GM21529 (cell line): ENCODE measurements around the gene LONP2.
"Not testable (repeated sequence)": the region's sequence is repeated elsewhere in the genome, so short reads cannot be mapped to it uniquely, and the experiment has no call there.

Source experiments
- ATAC-seq: cut with Tn5 transposase; IDR thresholded peaks from one replicate; pipeline ENCODE4 v1.9.1; 2021; ENCODE audit not compliant: unreplicated experiment

LONP2 gene

DNA sequence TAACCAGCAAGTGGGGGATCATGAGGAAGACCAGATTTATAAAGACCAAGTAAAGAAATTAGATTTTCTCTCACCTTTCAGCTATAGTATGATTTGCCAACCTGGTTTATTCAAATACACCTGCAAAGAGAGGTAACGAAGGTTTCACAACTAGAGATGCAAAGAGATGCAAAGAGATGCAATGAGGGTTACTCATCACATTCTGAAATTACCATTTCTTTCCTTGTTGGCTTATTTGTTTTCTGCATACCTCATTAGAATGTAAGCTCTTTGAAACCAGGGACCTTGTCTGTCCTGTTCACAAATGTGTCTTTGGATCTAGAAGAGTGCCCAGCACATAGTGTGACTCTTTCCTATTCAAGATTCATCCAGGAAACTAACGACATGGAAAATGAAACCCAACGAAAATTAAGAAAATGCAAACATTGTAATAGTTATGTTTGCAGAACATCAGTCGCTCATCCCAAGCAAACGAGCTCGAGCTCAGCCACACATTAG lies 9.0 kb upstream of the LONP2 start:
- no peak for ATAC-seq

DNA sequence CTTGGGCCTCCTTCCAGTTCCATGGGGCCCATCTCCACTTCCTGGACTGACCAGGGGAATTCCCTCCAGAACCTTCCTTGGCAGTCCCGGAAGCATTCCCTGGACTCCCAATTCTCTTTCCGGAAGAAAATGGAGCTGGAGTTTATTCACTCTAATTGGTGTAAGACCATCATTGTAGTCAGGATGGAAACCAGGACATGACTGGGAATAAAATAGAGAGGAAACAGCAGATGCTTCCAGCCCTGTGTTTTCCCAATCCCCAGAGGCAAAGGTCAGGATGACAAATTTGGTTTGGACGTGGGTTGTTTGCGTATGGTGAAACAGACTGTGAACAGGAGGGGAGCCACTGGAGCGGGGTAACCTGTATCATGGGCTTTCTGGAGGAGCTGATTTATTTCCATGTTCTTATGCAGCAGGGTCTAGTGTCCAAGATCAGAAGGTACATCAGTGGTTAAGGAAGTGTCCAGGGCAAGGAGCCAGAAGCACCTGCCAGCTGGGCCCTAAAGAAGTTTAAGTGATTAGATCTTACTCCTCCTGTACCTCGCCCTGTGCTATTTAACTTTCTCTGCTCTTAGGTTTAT lies 8.5 kb upstream of the LONP2 start:
- ATAC-seq: no peak

DNA sequence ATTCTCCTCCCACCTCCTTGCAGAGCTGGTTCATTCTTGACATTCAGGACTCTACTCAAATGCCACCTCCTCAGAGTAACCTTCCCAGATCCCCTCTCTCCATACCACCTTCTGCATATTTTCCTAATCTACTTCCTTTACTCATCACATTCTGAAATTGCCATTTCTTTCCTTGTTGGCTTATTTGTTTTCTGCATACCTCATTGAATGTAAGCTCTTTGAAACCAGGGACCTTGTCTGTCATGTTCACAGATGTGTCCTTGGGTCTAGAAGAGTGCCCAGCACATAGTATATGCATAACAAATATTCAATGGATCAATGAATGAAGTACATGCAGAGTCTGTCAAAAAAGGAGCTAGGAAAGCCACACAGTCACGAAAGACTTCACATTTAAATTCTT lies 7.8 kb upstream of the LONP2 start:
- no peak for ATAC-seq

DNA sequence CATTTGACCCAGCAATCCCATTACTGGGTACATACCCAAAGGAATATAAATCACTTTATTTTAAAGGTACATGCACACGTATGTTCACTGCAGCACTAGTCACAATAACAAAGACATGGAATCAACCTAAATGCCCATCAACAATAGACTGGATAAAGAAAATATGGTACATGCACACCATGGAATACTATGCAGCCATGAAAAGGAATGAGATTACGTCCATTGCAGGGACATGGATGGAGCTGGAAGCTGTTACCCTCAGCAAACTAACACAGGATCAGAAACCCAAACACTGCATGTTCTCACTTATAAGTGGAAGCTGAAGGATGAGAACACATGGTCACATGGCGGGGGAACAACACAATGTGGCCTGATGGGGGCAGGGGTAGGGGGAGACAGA lies 4.0 kb upstream of the LONP2 start:
- not testable (repeated sequence) for ATAC-seq

DNA sequence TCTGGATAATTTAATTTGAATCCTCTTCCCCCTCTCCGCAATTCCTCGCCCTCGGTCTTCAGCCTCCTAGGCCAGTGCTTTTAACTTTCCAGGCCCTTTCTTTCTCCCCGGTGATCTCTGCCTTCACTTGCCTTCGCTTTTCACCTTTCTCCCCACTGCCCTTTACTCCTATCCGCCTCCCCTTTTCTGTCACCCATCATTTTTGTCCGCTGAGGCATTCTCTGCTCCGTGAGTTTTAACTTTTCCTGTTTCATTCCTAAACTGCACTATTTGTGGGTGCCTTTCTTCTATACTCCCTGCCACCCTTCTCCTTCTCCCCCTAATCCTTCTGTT lies 729 bp downstream of the LONP2 start:
- ATAC-seq: no peak

DNA sequence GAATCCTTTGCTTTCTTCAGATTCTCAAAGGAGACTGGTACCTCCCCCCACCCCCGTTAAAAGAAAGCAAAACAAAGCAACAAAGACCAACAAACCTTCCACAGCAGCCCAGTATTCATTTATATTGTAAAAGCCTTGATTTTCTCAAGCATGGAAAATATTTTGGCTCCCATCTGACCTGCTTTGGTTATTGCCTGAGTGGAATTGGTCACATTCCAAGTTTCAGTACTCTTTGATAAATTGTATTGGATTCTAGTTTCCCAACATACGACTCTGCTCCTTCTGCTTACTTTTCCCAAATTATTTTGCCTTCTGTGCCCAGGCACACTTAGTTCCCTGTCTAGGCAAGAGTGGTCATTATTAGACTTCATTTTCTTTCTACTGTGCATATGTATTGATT lies 2.0 kb downstream of the LONP2 start:
- ATAC-seq: no peak

DNA sequence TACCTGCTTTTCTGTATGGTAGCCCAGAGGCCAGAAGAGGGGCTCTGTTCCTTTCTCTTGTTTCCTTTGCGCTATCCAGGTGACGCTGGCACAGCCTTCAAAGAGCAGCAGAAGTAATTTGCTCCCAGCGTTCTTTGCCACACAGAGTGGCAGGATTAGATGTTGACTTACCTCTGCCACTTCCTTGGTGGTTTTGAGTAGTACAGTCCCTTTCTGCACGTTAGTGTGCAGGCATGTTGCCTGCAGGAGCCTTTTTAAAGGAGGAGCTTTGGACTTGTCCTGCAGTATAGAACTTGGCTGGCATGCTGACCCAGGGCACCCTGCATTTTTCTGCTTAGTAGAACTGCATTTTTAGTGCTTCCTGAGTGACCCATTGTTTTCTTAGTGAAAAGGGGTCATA lies 3.2 kb downstream of the LONP2 start, which contains the start of gene ABCC11:
Gene ABCC11 (minus strand): TSS at position 229 of the 400 bp plus-strand sequence. CDS start 15,618 bp downstream, outside the sequence.
- ATAC-seq: no peak

DNA sequence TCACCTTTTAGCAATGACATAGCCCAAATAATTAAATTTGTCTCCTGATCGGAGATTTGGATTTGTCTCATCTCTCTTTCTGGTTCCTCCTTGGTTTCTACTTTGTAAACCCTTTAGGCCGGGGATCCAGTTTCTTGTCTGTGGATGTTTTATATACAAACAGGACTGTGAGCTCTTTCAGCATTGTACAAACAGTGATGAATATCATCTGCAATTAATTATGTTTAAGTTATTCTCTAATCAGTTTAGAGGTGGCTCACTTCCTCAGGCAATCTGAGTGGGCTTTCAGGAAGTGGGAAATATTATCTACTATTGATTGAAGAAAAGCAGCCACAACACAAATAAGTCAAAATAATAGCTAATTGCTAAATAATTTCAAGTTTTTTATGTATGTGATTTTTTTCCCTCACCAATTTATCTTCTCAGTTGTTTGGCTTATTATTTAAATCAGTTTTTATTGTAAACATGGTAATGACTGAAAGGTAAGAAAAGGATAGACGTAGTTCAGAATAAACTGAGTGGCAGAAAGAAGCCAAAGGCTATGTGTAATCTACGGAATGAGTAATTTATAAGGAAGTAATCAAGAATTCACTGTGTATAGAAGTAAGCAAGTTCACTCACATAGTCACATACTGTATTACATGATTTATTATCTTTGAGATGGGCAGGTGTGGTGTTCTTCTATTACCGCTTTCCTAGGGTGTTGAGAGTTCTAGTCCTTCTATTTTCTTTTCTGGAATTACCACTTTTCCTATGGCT lies 6.6 kb downstream of the LONP2 start:
- no peak for ATAC-seq

DNA sequence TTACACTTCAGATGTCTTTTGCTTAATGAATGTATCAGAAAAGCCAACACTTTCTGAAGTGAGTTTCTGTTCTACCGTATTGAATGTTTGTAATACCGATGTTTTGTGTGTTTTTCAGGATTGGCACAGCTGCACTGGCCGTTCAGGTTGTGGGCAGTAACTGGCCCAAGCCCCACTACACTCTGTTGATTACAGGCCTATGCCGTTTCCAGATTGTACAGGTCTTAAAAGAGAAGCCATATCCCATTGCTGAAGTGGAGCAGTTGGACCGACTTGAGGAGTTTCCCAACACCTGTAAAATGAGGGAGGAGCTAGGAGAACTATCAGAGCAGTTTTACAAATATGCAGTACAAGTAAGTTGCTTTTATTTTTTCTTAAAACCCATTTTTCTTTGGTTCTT lies 7.9 kb downstream of the LONP2 start:
- ATAC-seq: no peak

DNA sequence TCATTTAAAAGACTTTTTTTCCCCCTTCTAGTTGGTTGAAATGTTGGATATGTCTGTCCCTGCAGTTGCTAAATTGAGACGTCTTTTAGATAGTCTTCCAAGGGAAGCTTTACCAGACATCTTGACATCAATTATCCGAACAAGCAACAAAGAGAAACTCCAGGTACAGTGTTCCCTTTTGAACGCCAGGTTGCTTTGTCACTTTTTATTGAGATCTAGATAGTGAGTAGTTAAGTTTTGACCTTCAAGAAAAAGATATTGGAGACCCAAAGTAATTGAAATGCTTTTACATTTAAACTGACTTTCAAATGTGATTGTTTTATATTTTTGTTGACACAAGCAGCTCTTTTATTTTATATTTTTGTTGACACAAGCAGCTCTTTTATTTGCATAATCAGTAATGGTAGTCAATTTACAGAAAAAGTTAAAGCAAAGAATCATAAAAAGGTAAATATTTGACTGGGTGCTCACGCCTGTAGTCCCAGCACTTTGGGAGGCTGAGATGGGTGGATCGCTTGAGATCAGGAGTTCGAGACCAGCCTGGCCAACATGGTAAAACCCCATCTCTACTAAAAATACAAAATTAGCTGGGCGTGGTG lies 12.6 kb downstream of the LONP2 start:
- no peak for ATAC-seq

DNA sequence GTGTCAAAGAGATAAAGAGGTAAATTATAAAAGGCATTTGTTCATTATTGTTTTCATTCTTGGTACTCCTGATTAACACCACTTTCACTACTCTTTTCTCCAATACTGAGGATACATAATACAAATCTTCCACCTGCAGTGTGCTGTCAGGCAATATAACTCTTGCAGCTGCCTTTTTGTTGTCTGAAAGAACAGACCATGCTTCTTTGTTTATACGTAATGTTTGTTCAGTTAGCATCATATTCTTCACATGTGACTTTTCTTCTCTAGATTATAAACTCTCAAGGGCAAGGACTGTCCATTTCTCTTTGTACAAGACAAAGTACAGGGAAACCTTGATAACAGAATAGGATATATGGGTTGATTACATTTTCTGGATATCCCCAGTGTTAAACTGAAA lies 17.5 kb downstream of the LONP2 start:
- ATAC-seq: no peak

DNA sequence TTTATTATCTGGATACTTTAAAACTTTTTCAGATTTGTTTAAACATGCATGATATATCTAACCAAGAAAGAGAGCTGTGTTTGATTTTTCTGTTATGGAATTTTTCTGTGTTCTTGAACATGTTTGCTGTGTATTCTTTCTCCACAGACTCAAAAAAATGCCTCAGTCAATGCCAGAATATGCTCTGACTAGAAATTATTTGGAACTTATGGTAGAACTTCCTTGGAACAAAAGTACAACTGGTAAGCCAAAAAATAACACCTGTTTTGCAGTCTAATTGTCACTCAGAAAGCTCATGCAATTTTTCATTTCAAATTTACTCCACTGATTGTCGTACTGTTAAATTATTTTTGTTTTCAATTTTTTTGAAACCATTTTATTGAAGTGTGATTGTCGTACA lies 18.5 kb downstream of the LONP2 start:
- no peak for ATAC-seq

DNA sequence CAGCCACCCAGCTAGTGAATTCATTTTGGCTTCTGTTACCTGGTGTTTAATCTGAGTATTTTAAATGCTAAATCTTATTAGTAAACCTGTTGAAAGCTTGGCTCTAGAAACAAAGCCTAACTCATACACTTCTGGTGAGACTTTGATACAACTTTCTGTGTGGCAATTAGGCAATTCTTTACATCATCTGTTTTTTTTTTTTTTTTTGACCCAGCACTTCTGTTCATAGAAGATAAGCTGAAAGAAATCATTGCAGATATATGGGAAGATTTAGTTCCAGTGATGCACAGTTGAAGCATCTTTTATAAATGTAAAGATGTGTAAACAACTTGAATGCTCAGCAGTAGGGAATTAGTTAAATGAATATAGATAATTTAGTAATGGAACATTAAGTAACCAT lies 24.9 kb downstream of the LONP2 start:
- ATAC-seq: no peak

DNA sequence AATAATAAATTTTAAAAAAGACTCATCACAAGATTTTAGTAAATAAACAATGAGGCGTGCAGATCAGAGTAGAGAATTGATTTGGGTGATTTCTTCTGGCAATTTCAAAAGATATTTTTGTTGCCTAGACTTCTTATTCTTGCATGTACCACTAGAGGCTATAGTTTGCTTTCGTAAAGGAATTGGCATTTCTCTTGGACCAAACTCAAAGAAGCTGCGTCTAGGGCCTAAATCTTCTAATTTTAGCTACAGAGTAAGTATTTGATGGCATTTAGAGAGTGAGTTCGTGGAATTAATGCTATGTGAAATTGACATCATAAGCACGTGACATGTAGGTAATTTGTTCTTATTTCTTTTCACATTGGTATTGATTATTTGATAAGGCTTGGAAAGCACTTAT lies 27.6 kb downstream of the LONP2 start:
- ATAC-seq: no peak

DNA sequence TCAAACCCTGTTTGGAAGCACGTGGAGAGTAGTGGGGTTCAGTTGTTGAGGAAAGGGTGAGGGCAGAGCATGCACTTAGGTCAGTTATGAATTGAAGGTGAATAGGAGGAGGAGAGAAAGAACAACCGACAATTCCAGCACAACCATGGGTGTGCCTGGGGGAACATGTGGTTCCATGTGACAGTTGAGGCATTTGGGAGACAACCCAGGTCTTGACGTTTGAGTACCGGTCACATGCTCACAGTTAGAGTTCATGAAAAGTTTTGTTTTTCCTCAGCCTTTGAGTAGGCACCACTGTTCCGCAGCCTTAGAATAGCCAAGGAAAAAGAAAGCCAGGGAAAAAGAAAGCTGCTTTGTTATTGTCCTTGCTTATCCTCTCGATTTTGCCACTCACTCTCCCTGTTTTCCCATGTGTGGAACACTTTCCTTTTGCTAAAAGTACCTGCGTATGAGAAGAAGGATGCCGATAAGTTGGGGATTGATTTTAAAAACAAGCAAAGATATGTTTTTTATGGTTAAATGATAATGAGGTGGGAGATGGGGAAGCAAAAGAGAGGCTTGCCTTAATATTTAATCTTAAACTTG lies 28.8 kb downstream of the LONP2 start:
- no peak for ATAC-seq

DNA sequence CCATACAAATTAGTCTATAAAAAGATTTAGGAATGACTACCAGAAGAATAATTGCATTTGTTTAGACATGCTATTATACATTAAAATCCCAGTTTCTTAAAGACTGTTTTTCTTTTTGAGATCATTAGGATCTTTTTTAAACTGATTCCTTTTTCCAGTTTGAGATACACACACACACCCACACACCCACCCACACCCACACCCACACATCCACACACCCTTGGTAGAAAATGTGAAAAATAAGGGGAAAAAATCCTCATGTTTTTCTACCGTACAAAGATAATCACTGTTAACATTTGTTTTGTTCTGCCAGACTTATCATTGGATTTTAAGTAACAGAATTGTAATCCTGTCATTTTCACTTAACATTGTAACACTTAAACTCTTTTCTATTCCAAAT lies 30.4 kb downstream of the LONP2 start:
- ATAC-seq: no peak

DNA sequence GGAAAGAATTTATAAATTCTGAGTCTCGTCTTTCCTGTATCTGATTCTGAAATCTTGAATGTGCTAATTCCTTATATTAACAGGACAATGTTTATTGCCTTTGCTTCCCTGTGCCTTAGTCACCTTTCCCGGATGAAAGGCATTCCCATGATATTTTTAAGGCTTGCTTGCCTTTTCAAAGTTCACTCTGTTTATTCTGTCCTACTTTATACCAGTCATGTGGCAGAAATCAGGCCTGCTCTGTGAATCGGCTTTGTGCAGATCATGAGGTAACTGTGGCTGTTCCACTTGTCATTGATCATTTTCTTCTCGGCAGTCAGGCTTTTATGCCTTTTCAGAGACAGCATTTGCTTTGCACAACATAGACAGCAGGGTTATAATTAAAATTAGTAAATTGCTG lies 32.0 kb downstream of the LONP2 start:
- ATAC-seq: no peak

DNA sequence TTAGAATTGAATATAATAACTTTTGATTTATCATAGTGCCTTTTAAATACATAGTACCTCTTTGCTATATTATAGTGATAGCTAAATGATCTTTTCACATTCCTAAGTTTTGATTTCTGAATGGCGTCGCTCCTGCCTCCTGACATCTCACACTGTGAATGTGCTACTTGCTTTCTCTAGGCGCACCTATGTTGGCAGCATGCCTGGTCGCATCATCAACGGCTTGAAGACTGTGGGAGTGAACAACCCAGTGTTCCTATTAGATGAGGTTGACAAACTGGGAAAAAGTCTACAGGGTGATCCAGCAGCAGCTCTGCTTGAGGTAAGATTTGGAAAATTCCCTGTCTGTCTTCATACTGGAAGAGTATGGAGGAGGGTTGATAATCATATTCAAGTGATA lies 33.1 kb downstream of the LONP2 start:
- no peak for ATAC-seq

DNA sequence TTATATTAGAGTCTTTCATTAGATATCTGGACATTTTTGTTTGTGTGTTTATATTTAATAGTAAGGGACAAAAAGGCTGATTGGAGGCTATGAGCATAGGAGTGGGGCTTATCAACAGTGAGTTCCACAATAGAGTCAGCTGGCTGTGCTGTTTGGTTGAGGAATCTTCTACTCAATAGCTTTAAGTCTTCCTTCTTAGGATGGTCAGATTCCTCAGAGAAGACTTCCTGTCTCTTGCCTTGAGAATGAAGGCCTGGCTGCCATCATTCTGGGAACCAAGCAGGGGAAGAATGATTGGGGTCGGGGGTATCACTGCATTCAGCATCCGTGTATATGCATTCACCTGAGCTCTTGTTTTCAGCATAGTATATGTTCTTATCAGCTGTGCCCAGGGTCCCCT lies 35.1 kb downstream of the LONP2 start:
- ATAC-seq: no peak

DNA sequence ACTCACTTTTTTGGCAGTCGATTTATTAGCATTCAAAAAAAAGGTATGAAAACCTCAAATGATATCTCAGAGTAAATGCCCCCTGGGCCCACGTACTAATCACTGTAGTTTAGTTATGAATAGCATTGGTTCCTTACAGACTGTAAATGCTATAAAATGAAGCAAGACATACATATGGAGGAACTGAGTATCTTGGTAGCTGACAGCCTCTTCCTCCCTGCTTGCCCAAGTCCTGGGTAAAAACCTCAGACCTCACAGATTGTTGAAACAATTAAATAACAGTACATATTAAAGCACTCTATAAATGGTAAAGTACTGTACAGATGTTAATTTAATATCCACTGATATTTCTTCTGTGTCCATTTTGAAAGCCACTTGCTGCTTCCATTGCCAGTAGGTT lies 36.4 kb downstream of the LONP2 start:
- no peak for ATAC-seq

DNA sequence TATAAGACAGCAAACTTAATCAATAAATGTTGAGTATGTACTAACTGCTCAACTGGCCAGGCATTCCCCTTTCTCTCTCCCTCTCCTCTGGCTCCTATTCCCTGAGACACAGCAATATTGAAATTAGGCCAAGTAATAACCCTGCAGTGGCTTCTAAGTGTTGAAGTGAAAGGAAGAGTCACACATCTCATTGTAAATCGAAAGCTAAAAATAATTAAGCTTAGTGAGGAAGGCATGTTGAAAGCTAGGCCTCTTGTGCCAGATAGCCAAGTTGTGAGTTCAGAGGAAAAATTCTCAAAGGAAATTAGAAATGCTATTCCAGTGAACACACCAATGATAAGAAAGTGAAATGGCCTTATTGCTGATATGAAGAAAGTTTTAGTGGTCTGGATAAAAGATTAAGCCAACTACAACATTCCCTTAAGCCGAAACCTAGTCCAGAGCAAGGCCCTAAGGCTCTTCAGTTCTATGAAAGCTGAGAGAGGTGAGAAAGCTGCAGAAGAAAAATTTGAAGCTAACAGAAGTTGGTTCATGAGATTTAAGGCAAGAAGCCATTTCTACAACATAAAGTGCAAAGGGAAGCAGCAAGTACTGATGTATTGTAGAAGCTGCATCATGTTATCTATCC lies 38.6 kb downstream of the LONP2 start:
- no peak for ATAC-seq
